ENCODE results near the gene CFAP119. TPM values are rescaled to one million over a fixed set of nuclear protein-coding genes. Genes with fewer than 3 reads are reported as not detected.

CFAP119 gene
- total and polyA plus RNA-seq, 2 experiments from 2014 or later = 2.2 to 5.2 TPM

DNA sequence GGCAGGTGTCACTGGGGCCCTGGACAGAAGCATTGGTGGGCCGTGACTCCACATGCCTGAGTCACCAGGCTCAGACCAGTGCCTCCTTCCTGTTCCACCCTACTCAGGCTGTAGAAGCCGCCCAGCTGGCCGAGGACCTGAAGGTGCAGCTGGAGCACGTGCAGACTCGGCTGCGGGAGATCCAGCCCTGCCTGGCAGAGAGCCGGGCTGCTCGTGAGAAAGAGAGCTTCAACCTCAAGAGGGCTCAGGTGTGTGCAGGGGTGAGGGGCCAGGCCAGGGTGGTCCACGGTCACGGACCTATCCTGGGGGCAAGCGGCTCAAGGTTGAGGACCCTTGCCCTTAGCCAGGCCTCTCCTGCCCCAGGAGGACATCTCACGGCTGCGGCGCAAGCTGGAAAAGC is 9.9 kb upstream of the CFAP119 start:
- no peaks in the 10 kb centered on the region for H3K9me2 ChIP-seq (ENCODE audit: insufficient read depth)
- H3K27ac ChIP-seq (ENCODE audit: low read depth) = no peak overlapping the region
- no peak overlapping the region for H3K4me3 Mint-ChIP-seq
- no peaks in the 10 kb centered on the region for H3K9me3 Mint-ChIP-seq
- H4K20me1 ChIP-seq (replicated peaks; ENCODE audit: insufficient read depth) = peaks cover 11% of the 10 kb centered on the region
- no peak overlapping the region for H3K4me2 ChIP-seq
- H3K27ac Mint-ChIP-seq = no peak overlapping the region
- no peaks in the 10 kb centered on the region for H3K79me2 ChIP-seq (replicated peaks; ENCODE audit: insufficient read depth)
- H3K4me1 ChIP-seq (ENCODE audit: insufficient read depth) = no peaks in the 10 kb centered on the region
- H3K36me3 Mint-ChIP-seq (ENCODE audit: low read depth) = peaks cover 80% of the 10 kb centered on the region
- H3K27me3 ChIP-seq (ENCODE audit: insufficient read depth) = no peaks in the 10 kb centered on the region
- H2AFZ ChIP-seq = no peak overlapping the region
- no peak for DNase-seq (ENCODE audit: low spot score)
- H3F3A ChIP-seq (replicated peaks; ENCODE audit: low read depth) = peaks cover 16% of the 10 kb centered on the region
- H3K27me3 Mint-ChIP-seq (ENCODE audit: insufficient read depth, low read depth, poor library complexity) = peaks cover 17% of the 10 kb centered on the region
- peaks cover 20% of the 10 kb centered on the region for H3K36me3 ChIP-seq (ENCODE audit: insufficient read depth)
- no peak overlapping the region for H3K4me3 ChIP-seq
- TF ChIP-seq CREB1 (CRISPR knock-in tag; IDR thresholded peaks at IDR 0.05; ENCODE audit: low read depth) = no peak
- TF ChIP-seq, protein P1, sequence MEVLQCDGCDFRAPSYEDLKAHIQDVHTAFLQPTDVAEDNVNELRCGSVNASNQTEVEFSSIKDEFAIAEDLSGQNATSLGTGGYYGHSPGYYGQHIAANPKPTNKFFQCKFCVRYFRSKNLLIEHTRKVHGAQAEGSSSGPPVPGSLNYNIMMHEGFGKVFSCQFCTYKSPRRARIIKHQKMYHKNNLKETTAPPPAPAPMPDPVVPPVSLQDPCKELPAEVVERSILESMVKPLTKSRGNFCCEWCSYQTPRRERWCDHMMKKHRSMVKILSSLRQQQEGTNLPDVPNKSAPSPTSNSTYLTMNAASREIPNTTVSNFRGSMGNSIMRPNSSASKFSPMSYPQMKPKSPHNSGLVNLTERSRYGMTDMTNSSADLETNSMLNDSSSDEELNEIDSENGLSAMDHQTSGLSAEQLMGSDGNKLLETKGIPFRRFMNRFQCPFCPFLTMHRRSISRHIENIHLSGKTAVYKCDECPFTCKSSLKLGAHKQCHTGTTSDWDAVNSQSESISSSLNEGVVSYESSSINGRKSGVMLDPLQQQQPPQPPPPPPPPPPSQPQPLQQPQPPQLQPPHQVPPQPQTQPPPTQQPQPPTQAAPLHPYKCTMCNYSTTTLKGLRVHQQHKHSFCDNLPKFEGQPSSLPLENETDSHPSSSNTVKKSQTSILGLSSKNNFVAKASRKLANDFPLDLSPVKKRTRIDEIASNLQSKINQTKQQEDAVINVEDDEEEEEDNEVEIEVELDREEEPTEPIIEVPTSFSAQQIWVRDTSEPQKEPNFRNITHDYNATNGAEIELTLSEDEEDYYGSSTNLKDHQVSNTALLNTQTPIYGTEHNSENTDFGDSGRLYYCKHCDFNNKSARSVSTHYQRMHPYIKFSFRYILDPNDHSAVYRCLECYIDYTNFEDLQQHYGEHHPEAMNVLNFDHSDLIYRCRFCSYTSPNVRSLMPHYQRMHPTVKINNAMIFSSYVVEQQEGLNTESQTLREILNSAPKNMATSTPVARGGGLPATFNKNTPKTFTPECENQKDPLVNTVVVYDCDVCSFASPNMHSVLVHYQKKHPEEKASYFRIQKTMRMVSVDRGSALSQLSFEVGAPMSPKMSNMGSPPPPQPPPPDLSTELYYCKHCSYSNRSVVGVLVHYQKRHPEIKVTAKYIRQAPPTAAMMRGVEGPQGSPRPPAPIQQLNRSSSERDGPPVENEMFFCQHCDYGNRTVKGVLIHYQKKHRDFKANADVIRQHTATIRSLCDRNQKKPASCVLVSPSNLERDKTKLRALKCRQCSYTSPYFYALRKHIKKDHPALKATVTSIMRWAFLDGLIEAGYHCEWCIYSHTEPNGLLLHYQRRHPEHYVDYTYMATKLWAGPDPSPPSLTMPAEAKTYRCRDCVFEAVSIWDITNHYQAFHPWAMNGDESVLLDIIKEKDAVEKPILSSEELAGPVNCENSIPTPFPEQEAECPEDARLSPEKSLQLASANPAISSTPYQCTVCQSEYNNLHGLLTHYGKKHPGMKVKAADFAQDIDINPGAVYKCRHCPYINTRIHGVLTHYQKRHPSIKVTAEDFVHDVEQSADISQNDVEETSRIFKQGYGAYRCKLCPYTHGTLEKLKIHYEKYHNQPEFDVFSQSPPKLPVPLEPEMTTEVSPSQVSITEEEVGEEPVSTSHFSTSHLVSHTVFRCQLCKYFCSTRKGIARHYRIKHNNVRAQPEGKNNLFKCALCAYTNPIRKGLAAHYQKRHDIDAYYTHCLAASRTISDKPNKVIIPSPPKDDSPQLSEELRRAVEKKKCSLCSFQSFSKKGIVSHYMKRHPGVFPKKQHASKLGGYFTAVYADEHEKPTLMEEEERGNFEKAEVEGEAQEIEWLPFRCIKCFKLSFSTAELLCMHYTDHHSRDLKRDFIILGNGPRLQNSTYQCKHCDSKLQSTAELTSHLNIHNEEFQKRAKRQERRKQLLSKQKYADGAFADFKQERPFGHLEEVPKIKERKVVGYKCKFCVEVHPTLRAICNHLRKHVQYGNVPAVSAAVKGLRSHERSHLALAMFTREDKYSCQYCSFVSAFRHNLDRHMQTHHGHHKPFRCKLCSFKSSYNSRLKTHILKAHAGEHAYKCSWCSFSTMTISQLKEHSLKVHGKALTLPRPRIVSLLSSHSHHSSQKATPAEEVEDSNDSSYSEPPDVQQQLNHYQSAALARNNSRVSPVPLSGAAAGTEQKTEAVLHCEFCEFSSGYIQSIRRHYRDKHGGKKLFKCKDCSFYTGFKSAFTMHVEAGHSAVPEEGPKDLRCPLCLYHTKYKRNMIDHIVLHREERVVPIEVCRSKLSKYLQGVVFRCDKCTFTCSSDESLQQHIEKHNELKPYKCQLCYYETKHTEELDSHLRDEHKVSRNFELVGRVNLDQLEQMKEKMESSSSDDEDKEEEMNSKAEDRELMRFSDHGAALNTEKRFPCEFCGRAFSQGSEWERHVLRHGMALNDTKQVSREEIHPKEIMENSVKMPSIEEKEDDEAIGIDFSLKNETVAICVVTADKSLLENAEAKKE (CRISPR knock-in tag; IDR thresholded peaks at IDR 0.05) = no peak
- no peak for TF ChIP-seq STAT1 (IDR thresholded peaks at IDR 0.05; ENCODE audit: unreplicated experiment)
- TF ChIP-seq, protein P2, sequence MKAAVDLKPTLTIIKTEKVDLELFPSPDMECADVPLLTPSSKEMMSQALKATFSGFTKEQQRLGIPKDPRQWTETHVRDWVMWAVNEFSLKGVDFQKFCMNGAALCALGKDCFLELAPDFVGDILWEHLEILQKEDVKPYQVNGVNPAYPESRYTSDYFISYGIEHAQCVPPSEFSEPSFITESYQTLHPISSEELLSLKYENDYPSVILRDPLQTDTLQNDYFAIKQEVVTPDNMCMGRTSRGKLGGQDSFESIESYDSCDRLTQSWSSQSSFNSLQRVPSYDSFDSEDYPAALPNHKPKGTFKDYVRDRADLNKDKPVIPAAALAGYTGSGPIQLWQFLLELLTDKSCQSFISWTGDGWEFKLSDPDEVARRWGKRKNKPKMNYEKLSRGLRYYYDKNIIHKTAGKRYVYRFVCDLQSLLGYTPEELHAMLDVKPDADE (IDR thresholded peaks at IDR 0.05) = no peak
- TF ChIP-seq NANOG (IDR thresholded peaks at IDR 0.05; ENCODE audit: borderline replicate concordance) = no peak
- TF ChIP-seq, protein P3, sequence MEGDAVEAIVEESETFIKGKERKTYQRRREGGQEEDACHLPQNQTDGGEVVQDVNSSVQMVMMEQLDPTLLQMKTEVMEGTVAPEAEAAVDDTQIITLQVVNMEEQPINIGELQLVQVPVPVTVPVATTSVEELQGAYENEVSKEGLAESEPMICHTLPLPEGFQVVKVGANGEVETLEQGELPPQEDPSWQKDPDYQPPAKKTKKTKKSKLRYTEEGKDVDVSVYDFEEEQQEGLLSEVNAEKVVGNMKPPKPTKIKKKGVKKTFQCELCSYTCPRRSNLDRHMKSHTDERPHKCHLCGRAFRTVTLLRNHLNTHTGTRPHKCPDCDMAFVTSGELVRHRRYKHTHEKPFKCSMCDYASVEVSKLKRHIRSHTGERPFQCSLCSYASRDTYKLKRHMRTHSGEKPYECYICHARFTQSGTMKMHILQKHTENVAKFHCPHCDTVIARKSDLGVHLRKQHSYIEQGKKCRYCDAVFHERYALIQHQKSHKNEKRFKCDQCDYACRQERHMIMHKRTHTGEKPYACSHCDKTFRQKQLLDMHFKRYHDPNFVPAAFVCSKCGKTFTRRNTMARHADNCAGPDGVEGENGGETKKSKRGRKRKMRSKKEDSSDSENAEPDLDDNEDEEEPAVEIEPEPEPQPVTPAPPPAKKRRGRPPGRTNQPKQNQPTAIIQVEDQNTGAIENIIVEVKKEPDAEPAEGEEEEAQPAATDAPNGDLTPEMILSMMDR (conservative IDR thresholded peaks at IDR 0.05; ENCODE audit: low read depth in 2 of 2) = no peak
- no peak for TF ChIP-seq EZH2phosphoT487 (IDR thresholded peaks at IDR 0.05; ENCODE audit: unreplicated experiment)
- no peak for ATAC-seq
- peaks cover 2% of the 10 kb centered on the region; the same call in 2 of the 3 replicates for H3K4me1 Mint-ChIP-seq

All from GM23338 (cell line).